ENCODE measurements around the gene LGALS3BP.

DNA sequence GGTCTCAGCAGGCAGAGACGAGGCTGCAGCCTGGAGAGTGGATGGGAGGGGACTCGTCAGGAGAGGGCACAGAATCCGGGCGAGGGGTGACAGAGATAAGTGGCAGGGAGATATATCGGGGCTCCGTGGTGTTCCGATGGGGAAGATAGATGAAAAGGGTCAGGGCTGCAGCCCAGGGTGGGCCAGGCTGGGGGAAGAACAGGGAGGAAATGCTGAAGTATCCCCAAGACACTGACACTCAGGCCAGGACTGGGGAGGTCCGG is 2.1 kb downstream of the LGALS3BP start:
- TF ChIP-seq CTCF (IDR thresholded peaks at IDR 0.05) (no peak), EP300 (IDR thresholded peaks at IDR 0.05) (no peak), POLR2A (IDR thresholded peaks at IDR 0.05) (no peak)
